GM19193 (cell line): Measurements from ENCODE around the gene SHISA8.

Experiments used
- POLR2A ChIP-seq: IDR thresholded peaks from 4 replicates; pipeline ENCODE4 v1.6.1; 2011; ENCODE audit not compliant: insufficient read depth, insufficient read length; ENCODE audit errors: extremely low read depth

The SHISA8 gene

GRCh38 chr22:41868556-41868955, 46.3 kb downstream of the SHISA8 start:
- no peak for TF ChIP-seq POLR2A

GRCh38 chr22:41863472-41863871, 51.4 kb downstream of the SHISA8 start:
- no peak for TF ChIP-seq POLR2A

GRCh38 chr22:41862530-41863266, 52.2 kb downstream of the SHISA8 start:
- peak; percentile 43 for TF ChIP-seq POLR2A

- TF ChIP-seq POLR2A, result peak; percentile 54
Observed at GRCh38 chr22:41862160-41862529, 52.7 kb downstream of the SHISA8 start.
